ENCODE measurements around the gene PPP2R5E. TPM values are rescaled to one million over a fixed set of nuclear protein-coding genes. Genes with fewer than 3 reads are reported as not detected.

Gene PPP2R5E
- total RNA-seq, 1 donor from 2014 or later, result 43.7 TPM

GRCh38 chr14:63443361-63443760 is 99.8 kb downstream of the PPP2R5E start:
- no peak for DNase-seq (ENCODE audit: low spot score)
- H3K4me1 Mint-ChIP-seq (ENCODE audit: unreplicated experiment), result peaks cover under 1% of the 10 kb centered on the region
- no peak overlapping the region for H3K27ac Mint-ChIP-seq (ENCODE audit: unreplicated experiment)
- H3K27me3 Mint-ChIP-seq (ENCODE audit: unreplicated experiment), result peaks cover 5% of the 10 kb centered on the region
- TF ChIP-seq CTCF (IDR thresholded peaks at IDR 0.05; ENCODE audit: unreplicated experiment), result no peak
- H3K9me3 Mint-ChIP-seq (ENCODE audit: unreplicated experiment), result no peaks in the 10 kb centered on the region
- H3K4me3 Mint-ChIP-seq (ENCODE audit: unreplicated experiment), result no peak overlapping the region
- peaks cover 4% of the 10 kb centered on the region for H3K36me3 Mint-ChIP-seq (ENCODE audit: low read depth, unreplicated experiment)

- no peaks in the 10 kb centered on the region for H3K9me3 Mint-ChIP-seq (ENCODE audit: unreplicated experiment)
- no peak overlapping the region for H3K27ac Mint-ChIP-seq (ENCODE audit: unreplicated experiment)
- no peak for DNase-seq (ENCODE audit: low spot score)
- H3K4me3 Mint-ChIP-seq (ENCODE audit: unreplicated experiment), result no peak overlapping the region
- no peak for TF ChIP-seq CTCF (IDR thresholded peaks at IDR 0.05; ENCODE audit: unreplicated experiment)
- H3K36me3 Mint-ChIP-seq (ENCODE audit: low read depth, unreplicated experiment), result peaks cover 4% of the 10 kb centered on the region
- H3K27me3 Mint-ChIP-seq (ENCODE audit: unreplicated experiment), result peaks cover 3% of the 10 kb centered on the region
- peaks cover 42% of the 10 kb centered on the region for H3K4me1 Mint-ChIP-seq (ENCODE audit: unreplicated experiment)
These were observed 105.0 kb downstream of the PPP2R5E start for GRCh38 chr14:63438065-63438757.

- H3K4me3 Mint-ChIP-seq (ENCODE audit: unreplicated experiment), result no peak overlapping the region
- TF ChIP-seq CTCF (IDR thresholded peaks at IDR 0.05; ENCODE audit: unreplicated experiment), result no peak
- peaks cover 4% of the 10 kb centered on the region for H3K36me3 Mint-ChIP-seq (ENCODE audit: low read depth, unreplicated experiment)
- no peaks in the 10 kb centered on the region for H3K9me3 Mint-ChIP-seq (ENCODE audit: unreplicated experiment)
- no peak for DNase-seq (ENCODE audit: low spot score)
- H3K4me1 Mint-ChIP-seq (ENCODE audit: unreplicated experiment), result peaks cover 51% of the 10 kb centered on the region
- no peak overlapping the region for H3K27ac Mint-ChIP-seq (ENCODE audit: unreplicated experiment)
- peaks cover 3% of the 10 kb centered on the region for H3K27me3 Mint-ChIP-seq (ENCODE audit: unreplicated experiment)
These were observed 106.7 kb downstream of the PPP2R5E start for GRCh38 chr14:63436286-63437098.

GRCh38 chr14:63435838-63436237 is 107.3 kb downstream of the PPP2R5E start:
- Mint-ChIP-seq H3K9me3 (ENCODE audit: unreplicated experiment) (no peaks in the 10 kb centered on the region), H3K27me3 (ENCODE audit: unreplicated experiment) (peaks cover 3% of the 10 kb centered on the region), H3K4me1 (ENCODE audit: unreplicated experiment) (peaks cover 52% of the 10 kb centered on the region), H3K4me3 (ENCODE audit: unreplicated experiment) (no peak overlapping the region), H3K27ac (ENCODE audit: unreplicated experiment) (no peak overlapping the region), H3K36me3 (ENCODE audit: low read depth, unreplicated experiment) (peaks cover 4% of the 10 kb centered on the region)
- no peak for TF ChIP-seq CTCF (IDR thresholded peaks at IDR 0.05; ENCODE audit: unreplicated experiment)
- DNase-seq (ENCODE audit: low spot score), result no peak

GRCh38 chr14:63435204-63435603 is 108.0 kb downstream of the PPP2R5E start:
- Mint-ChIP-seq H3K27ac (ENCODE audit: unreplicated experiment) (no peak overlapping the region), H3K9me3 (ENCODE audit: unreplicated experiment) (no peaks in the 10 kb centered on the region), H3K36me3 (ENCODE audit: low read depth, unreplicated experiment) (peaks cover 3% of the 10 kb centered on the region), H3K4me3 (ENCODE audit: unreplicated experiment) (no peak overlapping the region), H3K27me3 (ENCODE audit: unreplicated experiment) (peaks cover 3% of the 10 kb centered on the region), H3K4me1 (ENCODE audit: unreplicated experiment) (peaks cover 52% of the 10 kb centered on the region)
- TF ChIP-seq CTCF (IDR thresholded peaks at IDR 0.05; ENCODE audit: unreplicated experiment), result no peak
- no peak for DNase-seq (ENCODE audit: low spot score)

Measured in endothelial cell (in vitro differentiated cells).